Measurements from ENCODE around the gene FBXO4. TPM values are rescaled to one million over a fixed set of nuclear protein-coding genes. Genes with fewer than 3 reads are reported as not detected.

The FBXO4 gene
- polyA plus RNA-seq, 1 experiment, result 3.9 TPM

DNA sequence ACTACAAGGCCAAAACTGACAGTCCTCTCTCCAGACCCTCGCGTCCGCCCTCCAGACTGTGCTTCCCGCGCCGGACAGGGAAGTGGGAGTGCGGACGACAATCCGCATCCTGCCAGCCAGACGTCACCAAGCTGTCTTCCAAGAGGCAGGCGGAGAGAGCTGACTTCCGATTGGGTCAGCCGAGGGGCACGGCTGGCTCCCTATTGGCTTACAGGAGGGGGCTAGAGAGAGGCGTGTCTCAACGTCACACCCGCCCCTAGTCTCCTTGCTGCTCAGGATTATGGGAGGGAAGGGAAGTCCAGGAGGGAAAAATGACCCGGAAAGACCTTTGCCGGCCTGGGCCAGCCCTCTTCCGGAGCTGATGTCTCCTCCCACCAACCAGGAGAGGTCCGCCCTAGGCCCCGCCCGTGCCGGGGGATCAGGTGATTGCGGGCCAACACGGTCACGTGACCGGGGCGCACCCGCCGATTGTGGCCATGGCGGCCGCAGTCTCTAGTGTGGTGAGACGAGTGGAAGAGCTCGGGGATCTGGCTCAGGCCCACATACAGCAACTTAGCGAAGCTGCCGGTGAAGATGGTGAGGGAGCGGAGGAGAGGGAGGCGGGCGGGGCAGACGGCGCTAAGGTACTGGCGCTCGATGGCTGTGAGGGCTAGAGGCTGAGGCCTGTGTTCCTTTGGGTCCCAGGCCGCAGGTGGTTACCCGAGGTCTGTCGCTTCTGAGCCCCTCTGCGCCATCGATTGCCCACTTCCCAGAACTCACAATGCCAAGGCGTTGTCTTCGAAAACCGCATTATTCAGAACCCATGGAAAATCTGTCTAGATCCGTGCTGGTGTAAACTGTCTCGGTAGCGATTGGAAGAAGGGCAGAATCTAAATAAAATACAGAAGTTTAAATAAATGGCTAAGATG, 20.9 kb upstream of the FBXO4 start, which contains the start of gene RIMOC1:
Gene RIMOC1, plus strand, starts transcription at position 453 of the 908 bp plus-strand sequence. Its CDS starts 24 bp downstream, at position 477.
- TF ChIP-seq, protein P1, sequence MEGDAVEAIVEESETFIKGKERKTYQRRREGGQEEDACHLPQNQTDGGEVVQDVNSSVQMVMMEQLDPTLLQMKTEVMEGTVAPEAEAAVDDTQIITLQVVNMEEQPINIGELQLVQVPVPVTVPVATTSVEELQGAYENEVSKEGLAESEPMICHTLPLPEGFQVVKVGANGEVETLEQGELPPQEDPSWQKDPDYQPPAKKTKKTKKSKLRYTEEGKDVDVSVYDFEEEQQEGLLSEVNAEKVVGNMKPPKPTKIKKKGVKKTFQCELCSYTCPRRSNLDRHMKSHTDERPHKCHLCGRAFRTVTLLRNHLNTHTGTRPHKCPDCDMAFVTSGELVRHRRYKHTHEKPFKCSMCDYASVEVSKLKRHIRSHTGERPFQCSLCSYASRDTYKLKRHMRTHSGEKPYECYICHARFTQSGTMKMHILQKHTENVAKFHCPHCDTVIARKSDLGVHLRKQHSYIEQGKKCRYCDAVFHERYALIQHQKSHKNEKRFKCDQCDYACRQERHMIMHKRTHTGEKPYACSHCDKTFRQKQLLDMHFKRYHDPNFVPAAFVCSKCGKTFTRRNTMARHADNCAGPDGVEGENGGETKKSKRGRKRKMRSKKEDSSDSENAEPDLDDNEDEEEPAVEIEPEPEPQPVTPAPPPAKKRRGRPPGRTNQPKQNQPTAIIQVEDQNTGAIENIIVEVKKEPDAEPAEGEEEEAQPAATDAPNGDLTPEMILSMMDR (IDR thresholded peaks at IDR 0.05; ENCODE audit: insufficient read depth, low read depth, low read length), result no peak

DNA sequence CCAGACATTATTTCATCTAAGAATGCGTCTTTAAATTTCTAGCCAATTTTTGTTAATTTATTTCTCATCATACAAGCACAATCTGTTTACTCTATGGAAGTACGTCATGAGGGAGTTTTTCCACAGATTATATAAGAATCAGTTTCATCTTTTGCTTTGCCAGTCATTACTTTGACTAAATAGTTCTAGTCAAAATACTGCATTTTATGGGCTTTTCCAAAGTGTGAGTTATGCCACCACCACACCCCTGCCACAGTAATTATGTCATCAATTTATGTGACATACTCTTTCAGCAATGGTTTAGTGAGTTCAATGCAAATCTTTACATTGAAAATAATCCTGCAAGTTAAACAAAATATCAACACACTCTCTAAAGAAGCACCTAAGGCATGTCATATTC, 18.9 kb upstream of the FBXO4 start:
- DNase-seq (ENCODE audit: low read depth), result no peak
- ChIA-PET CTCF (interaction anchor here (2.9 kb wide), 1 partner anchor 50 kb away, joined by 7 read pairs; no protein-coding TSS in a partner anchor), POLR2A (no interaction called here)
- H3K36me3 ChIP-seq (ENCODE audit: control insufficient read depth, insufficient read depth, low read length), result peaks cover 5% of the 10 kb centered on the region; the same call in 1 of the 2 replicates
- H3K27me3 ChIP-seq (ENCODE audit: control insufficient read depth, insufficient read depth, low read length), result no peaks in the 10 kb centered on the region
- TF ChIP-seq, protein P1 (IDR thresholded peaks at IDR 0.05; ENCODE audit: insufficient read depth, low read depth, low read length), result no peak
- no peak overlapping the region for H3K4me3 ChIP-seq (ENCODE audit: low read depth, low read length)

More for the DNA sequence above, 20.9 kb upstream of the FBXO4 start, which contains the start of gene RIMOC1:
- peak within 1 kb of the TSS; percentile 71 for H3K4me3 ChIP-seq (ENCODE audit: low read depth, low read length)
- H3K36me3 ChIP-seq (ENCODE audit: control insufficient read depth, insufficient read depth, low read length), result no peaks in the 10 kb centered on the region
- H3K27me3 ChIP-seq (ENCODE audit: control insufficient read depth, insufficient read depth, low read length), result no peaks in the 10 kb centered on the region
- ChIA-PET CTCF (interaction anchor here (0.9 to 2.9 kb wide), 5 partner anchors 18 to 153 kb away, joined by 3 to 7 read pairs (median 3); partner anchors contain the start of gene FBXO4), POLR2A (interaction anchor here (0.6 kb wide), 1 partner anchor 24 kb away, joined by 4 read pairs; no protein-coding TSS in a partner anchor)
- DNase-seq (ENCODE audit: low read depth), result peak; percentile 99

DNA sequence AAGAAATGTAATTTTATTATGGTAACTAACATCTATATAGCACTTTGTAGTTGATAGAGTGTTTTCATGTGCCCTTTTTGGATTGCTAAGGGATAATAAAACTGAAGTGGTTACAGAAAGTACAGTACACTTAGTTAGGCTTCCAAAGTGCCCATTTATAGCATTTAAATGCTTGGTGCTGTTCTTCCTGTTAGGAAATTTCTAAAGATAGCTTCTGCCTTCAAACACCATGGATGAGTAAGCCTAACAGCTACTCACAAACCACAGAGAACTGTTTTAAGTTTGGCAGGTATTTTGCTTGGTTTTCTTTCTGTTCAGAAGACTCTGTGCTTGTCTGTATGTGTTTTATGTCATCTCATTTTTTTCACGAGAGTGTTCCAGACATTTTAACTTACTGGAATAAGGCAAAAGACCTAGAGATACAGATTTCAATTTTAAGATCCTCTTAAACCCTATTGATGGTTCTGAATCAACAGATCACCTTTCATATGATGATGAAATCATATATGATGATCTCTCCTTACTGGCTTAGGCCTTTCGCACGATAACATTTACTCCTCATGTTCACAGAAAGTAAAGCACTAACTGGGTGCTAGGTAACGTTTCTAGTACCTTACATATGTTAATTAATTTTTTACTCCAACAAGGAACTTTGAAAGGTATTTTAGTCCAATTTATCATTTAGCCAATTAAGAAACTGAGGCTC, 16.6 kb upstream of the FBXO4 start:
- CTCF ChIA-PET, result no interaction called here
- DNase-seq (ENCODE audit: low read depth), result peak; percentile 41
- Histone ChIP-seq H3K4me3 (ENCODE audit: low read depth, low read length) (no peak overlapping the region), H3K27me3 (ENCODE audit: control insufficient read depth, insufficient read depth, low read length) (no peaks in the 10 kb centered on the region), H3K36me3 (ENCODE audit: control insufficient read depth, insufficient read depth, low read length) (peaks cover 6% of the 10 kb centered on the region)
- POLR2A ChIA-PET, result interaction anchor here (1.0 kb wide), 1 partner anchor 17 kb away, joined by 3 read pairs; the partner anchor contains the start of gene FBXO4
- TF ChIP-seq, protein P1 (IDR thresholded peaks at IDR 0.05; ENCODE audit: insufficient read depth, low read depth, low read length), result no peak

DNA sequence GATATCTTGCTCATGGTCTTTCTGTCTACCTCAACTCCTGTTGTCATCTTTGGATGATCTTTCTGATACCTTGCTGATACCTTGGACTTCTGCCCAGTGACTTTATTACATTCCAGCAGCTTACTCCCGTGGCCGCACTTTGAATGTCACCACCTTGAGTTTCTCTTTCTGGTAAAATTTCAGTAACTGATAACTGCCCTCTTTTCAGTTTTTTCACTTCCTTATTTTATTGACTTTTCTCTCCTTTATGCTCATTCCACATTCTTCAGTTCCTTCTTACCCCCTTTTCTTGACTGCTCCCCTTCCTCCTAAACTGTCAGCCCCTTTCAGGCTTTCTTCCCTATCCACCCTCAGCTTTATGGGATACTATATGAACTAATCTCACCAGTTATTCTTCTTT, 7.0 kb upstream of the FBXO4 start:
- Histone ChIP-seq H3K4me3 (ENCODE audit: low read depth, low read length) (no peak overlapping the region), H3K36me3 (ENCODE audit: control insufficient read depth, insufficient read depth, low read length) (peaks cover 6% of the 10 kb centered on the region), H3K27me3 (ENCODE audit: control insufficient read depth, insufficient read depth, low read length) (no peaks in the 10 kb centered on the region)
- POLR2A ChIA-PET, result no interaction called here
- TF ChIP-seq, protein P1 (IDR thresholded peaks at IDR 0.05; ENCODE audit: insufficient read depth, low read depth, low read length), result no peak
- CTCF ChIA-PET, result no interaction called here
- no peak for DNase-seq (ENCODE audit: low read depth)

DNA sequence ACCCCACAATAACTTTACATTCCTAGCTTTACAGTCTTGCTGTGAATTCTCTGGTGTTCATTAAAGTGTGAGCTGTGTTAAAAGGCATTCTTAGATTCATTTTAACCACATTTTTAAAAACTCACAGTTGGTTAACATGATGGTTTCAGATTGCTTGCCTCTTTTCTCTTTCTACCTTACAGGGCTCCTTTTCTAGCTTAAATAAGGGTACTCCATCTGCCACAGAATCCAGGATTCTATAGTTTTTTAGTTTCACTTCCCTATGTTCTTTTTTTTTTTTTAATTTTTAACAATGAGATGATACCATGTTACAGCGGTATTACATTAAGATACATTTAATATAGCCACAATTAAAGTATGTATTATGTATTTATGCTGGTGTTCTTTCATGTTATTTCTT, 3.9 kb upstream of the FBXO4 start:
- Histone ChIP-seq H3K27me3 (ENCODE audit: control insufficient read depth, insufficient read depth, low read length) (no peaks in the 10 kb centered on the region), H3K4me3 (ENCODE audit: low read depth, low read length) (no peak overlapping the region), H3K36me3 (ENCODE audit: control insufficient read depth, insufficient read depth, low read length) (peaks cover 3% of the 10 kb centered on the region)
- POLR2A ChIA-PET, result no interaction called here
- CTCF ChIA-PET, result no interaction called here
- TF ChIP-seq, protein P1 (IDR thresholded peaks at IDR 0.05; ENCODE audit: insufficient read depth, low read depth, low read length), result no peak
- no peak for DNase-seq (ENCODE audit: low read depth)

Measured in BJ (cell line).